ENCODE measurements around the gene CHMP1A.
"Not testable (repeated sequence)": the region's sequence is repeated elsewhere in the genome, so short reads cannot be mapped to it uniquely, and the experiment has no call there.

The CHMP1A gene

GRCh38 chr16:89690392-89690901 is 32.9 kb upstream of the CHMP1A start:
- Histone ChIP-seq H3K4me3 (ENCODE audit: low read depth in 1 of 2, low read length in 2 of 2) (no peak overlapping the region), H3K9ac (ENCODE audit: low read length) (no peak overlapping the region), H3K27ac (ENCODE audit: low read depth, low read length) (no peak overlapping the region), H3K27me3 (ENCODE audit: control insufficient read depth in 1 of 2, insufficient read depth in 2 of 2, low read length in 2 of 2) (no peaks in the 10 kb centered on the region), H3K4me1 (ENCODE audit: insufficient read depth, low read length) (peaks cover 7% of the 10 kb centered on the region), H3K36me3 (ENCODE audit: insufficient read depth, low read length) (peaks cover 38% of the 10 kb centered on the region), H3K9me3 (ENCODE audit: low read length) (no peaks in the 10 kb centered on the region)

DNA sequence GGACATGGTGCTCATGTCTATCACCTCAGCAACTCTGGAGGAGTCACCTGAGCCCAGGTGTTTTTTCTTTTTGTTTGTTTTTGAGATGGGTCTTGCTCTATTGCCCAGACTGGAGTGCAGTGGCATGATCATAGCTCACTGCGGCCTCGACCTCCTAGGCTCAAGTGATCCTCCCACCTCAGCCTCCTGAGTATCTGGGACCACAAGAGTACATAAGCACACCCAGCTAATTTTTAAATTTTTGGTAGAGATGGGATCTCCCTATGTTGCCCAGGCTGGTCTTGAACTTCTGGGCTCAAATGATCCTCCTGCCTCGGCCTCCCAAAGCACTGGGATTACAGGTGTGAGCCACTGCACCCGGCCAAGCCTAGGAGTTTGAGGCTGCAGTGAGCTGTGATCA is 32.1 kb upstream of the CHMP1A start:
- H3K4me3 ChIP-seq (ENCODE audit: low read depth in 1 of 2, low read length in 2 of 2); H3K4me1 ChIP-seq (ENCODE audit: insufficient read depth, low read length); H3K9me3 ChIP-seq (ENCODE audit: low read length); H3K27ac ChIP-seq (ENCODE audit: low read depth, low read length); H3K9ac ChIP-seq (ENCODE audit: low read length); H3K27me3 ChIP-seq (ENCODE audit: control insufficient read depth in 1 of 2, insufficient read depth in 2 of 2, low read length in 2 of 2): not testable (repeated sequence)
- peaks cover 38% of the 10 kb centered on the region for H3K36me3 ChIP-seq (ENCODE audit: insufficient read depth, low read length)

- no peak overlapping the region for H3K9ac ChIP-seq (ENCODE audit: low read length)
- no peak overlapping the region for H3K27ac ChIP-seq (ENCODE audit: low read depth, low read length)
- no peak overlapping the region for H3K4me3 ChIP-seq (ENCODE audit: low read depth in 1 of 2, low read length in 2 of 2)
- H3K36me3 ChIP-seq (ENCODE audit: insufficient read depth, low read length): peaks cover 37% of the 10 kb centered on the region
- no peaks in the 10 kb centered on the region for H3K27me3 ChIP-seq (ENCODE audit: control insufficient read depth in 1 of 2, insufficient read depth in 2 of 2, low read length in 2 of 2)
- H3K4me1 ChIP-seq (ENCODE audit: insufficient read depth, low read length): peaks cover 7% of the 10 kb centered on the region
- no peaks in the 10 kb centered on the region for H3K9me3 ChIP-seq (ENCODE audit: low read length)
Measured at GRCh38 chr16:89689142-89689541, 31.6 kb upstream of the CHMP1A start.

DNA sequence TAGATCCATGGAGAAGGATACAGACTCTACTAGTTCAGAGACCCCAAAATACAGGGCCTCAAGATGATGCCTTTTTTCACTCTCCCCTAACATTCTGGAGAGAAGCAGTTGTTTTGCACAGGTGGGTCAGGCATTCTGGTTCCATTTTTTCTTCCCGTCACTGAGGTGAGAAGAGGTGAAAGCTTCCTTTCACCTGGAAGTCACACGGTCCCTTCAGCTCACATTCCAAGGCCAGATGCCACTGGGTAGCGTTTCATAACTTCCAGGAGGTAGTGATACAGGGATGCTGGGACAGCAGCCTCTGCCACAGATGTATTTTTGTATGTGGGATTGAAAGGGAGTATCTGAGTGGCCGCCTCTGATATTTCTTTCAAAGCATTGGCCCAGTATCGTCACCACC is 30.9 kb upstream of the CHMP1A start:
- H3K4me1 ChIP-seq (ENCODE audit: insufficient read depth, low read length): peaks cover 7% of the 10 kb centered on the region
- peaks cover 29% of the 10 kb centered on the region for H3K36me3 ChIP-seq (ENCODE audit: insufficient read depth, low read length)
- H3K9ac ChIP-seq (ENCODE audit: low read length): no peak overlapping the region
- no peak overlapping the region for H3K4me3 ChIP-seq (ENCODE audit: low read depth in 1 of 2, low read length in 2 of 2)
- H3K27ac ChIP-seq (ENCODE audit: low read depth, low read length): no peak overlapping the region
- no peaks in the 10 kb centered on the region for H3K27me3 ChIP-seq (ENCODE audit: control insufficient read depth in 1 of 2, insufficient read depth in 2 of 2, low read length in 2 of 2)
- H3K9me3 ChIP-seq (ENCODE audit: low read length): no peaks in the 10 kb centered on the region

- Histone ChIP-seq H3K9ac (ENCODE audit: low read length) (peak overlapping the region; percentile 19), H3K27me3 (ENCODE audit: control insufficient read depth in 1 of 2, insufficient read depth in 2 of 2, low read length in 2 of 2) (no peaks in the 10 kb centered on the region), H3K9me3 (ENCODE audit: low read length) (no peaks in the 10 kb centered on the region), H3K4me1 (ENCODE audit: insufficient read depth, low read length) (peaks cover 7% of the 10 kb centered on the region), H3K36me3 (ENCODE audit: insufficient read depth, low read length) (peaks cover 24% of the 10 kb centered on the region), H3K4me3 (ENCODE audit: low read depth in 1 of 2, low read length in 2 of 2) (peak overlapping the region; percentile 76 to 78), H3K27ac (ENCODE audit: low read depth, low read length) (peak overlapping the region; percentile 87)
Measured at GRCh38 chr16:89687092-89687940, 29.8 kb upstream of the CHMP1A start.

DNA sequence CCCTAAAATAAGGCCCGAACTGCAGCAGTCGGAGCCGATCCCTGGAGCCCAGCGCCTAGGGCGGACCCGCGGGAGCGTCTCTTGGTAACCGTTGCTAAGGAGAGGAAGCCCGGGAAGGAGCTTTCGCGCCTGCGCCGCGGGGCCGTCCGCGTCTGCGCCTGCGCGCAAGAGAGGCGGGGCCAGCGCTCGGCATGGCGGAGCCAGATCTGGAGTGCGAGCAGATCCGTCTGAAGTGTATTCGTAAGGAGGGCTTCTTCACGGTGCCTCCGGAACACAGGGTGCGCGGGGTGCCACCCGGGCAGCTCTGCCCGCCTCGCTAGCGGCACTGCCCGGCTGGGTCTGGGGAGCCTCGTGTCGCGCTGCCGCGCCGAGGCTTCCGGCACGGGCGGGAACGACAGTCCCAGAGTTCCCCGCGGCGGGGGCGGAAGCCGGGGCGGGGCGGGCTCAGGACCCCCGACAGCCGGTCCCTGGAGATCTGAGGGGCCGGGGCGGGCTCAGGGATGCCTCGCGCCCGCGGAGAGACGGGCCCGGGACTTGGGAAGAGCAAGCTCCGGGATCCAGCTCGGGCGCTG is 29.1 kb upstream of the CHMP1A start, which contains the start of gene CDK10:
Gene CDK10 (plus strand): TSS at position 170 of the 572 bp plus-strand sequence. CDS start 22 bp downstream, at position 192.
- Histone ChIP-seq H3K27me3 (ENCODE audit: control insufficient read depth in 1 of 2, insufficient read depth in 2 of 2, low read length in 2 of 2) (no peaks in the 10 kb centered on the region), H3K36me3 (ENCODE audit: insufficient read depth, low read length) (peaks cover 17% of the 10 kb centered on the region), H3K4me1 (ENCODE audit: insufficient read depth, low read length) (peaks cover 7% of the 10 kb centered on the region), H3K9ac (ENCODE audit: low read length) (peak within 1 kb of the TSS; percentile 19), H3K9me3 (ENCODE audit: low read length) (no peaks in the 10 kb centered on the region), H3K4me3 (ENCODE audit: low read depth in 1 of 2, low read length in 2 of 2) (peak within 1 kb of the TSS; percentile 76 to 78), H3K27ac (ENCODE audit: low read depth, low read length) (peak within 1 kb of the TSS; percentile 87)

DNA sequence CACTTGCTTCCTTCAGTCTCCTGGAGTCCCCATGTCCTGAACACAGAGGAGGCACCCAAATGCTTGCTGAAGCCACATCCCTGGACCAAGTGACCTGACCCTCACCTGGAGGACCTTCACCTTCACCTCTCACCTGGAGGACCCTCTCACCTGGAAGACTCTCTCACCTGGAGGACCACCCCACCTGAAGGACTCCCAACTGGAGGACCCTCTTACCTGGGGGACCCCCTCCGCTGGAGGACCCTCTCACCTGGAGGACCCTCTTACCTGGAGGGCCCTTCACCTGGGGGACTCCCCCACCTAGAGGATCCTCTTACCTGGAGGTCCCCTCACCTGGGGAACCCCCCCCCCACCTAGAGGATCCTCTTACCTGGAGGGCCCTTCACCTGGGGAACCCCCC is 28.4 kb upstream of the CHMP1A start:
- H3K4me1 ChIP-seq (ENCODE audit: insufficient read depth, low read length): peaks cover 7% of the 10 kb centered on the region
- no peaks in the 10 kb centered on the region for H3K27me3 ChIP-seq (ENCODE audit: control insufficient read depth in 1 of 2, insufficient read depth in 2 of 2, low read length in 2 of 2)
- H3K36me3 ChIP-seq (ENCODE audit: insufficient read depth, low read length): peaks cover 12% of the 10 kb centered on the region
- H3K27ac ChIP-seq (ENCODE audit: low read depth, low read length): no peak overlapping the region
- H3K4me3 ChIP-seq (ENCODE audit: low read depth in 1 of 2, low read length in 2 of 2): no peak overlapping the region
- no peak overlapping the region for H3K9ac ChIP-seq (ENCODE audit: low read length)
- H3K9me3 ChIP-seq (ENCODE audit: low read length): no peaks in the 10 kb centered on the region

GRCh38 chr16:89678258-89678657 is 20.8 kb upstream of the CHMP1A start:
- no peaks in the 10 kb centered on the region for H3K4me1 ChIP-seq (ENCODE audit: insufficient read depth, low read length)
- H3K36me3 ChIP-seq (ENCODE audit: insufficient read depth, low read length): no peaks in the 10 kb centered on the region
- no peaks in the 10 kb centered on the region for H3K27me3 ChIP-seq (ENCODE audit: control insufficient read depth in 1 of 2, insufficient read depth in 2 of 2, low read length in 2 of 2)
- H3K9me3 ChIP-seq (ENCODE audit: low read length): no peaks in the 10 kb centered on the region
- H3K4me3 ChIP-seq (ENCODE audit: low read depth in 1 of 2, low read length in 2 of 2): no peak overlapping the region
- H3K9ac ChIP-seq (ENCODE audit: low read length): no peak overlapping the region
- H3K27ac ChIP-seq (ENCODE audit: low read depth, low read length): no peak overlapping the region

DNA sequence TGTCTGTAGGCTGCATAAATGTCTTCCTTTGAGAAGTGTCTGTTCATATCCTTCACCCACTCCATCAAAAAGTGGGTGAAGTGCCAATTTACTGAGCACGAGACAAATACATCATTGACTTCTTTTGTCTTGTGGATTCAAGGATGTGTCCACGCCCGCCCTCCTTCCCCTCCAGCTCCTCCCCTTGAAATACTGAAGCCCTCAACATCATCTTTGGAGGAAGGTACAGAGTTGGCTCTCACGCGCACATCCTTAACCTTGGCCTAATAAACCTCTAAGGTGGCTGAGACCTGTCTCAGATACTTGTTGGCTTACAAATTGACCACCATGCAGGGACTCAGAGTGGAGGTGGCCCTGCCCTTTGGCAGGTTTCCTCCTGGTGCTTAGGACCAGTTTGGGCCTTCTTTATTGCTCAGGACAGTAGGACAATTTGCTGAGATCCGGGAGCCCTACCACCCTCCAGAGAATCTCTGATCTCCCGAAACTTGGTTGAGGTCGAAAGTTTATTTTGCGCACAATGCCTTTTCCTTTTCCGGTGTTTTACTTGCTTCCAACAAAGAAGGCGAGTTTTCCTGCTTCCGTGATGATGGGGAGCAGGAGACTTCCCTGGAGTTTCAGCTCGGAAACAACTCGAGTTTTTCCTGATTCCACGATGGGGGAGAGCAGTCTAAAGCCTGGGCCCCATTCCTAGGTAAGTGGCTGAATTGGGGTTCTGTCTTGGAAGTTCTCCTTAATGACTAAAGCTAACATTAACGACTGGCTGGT is 14.9 kb upstream of the CHMP1A start:
- Histone ChIP-seq H3K27ac (ENCODE audit: low read depth, low read length) (no peak overlapping the region), H3K4me1 (ENCODE audit: insufficient read depth, low read length) (no peaks in the 10 kb centered on the region), H3K27me3 (ENCODE audit: control insufficient read depth in 1 of 2, insufficient read depth in 2 of 2, low read length in 2 of 2) (no peaks in the 10 kb centered on the region), H3K9ac (ENCODE audit: low read length) (no peak overlapping the region), H3K9me3 (ENCODE audit: low read length) (no peaks in the 10 kb centered on the region), H3K4me3 (ENCODE audit: low read depth in 1 of 2, low read length in 2 of 2) (no peak overlapping the region), H3K36me3 (ENCODE audit: insufficient read depth, low read length) (no peaks in the 10 kb centered on the region)

GRCh38 chr16:89671565-89671964 is 14.1 kb upstream of the CHMP1A start:
- H3K36me3 ChIP-seq (ENCODE audit: insufficient read depth, low read length); H3K9ac ChIP-seq (ENCODE audit: low read length); H3K9me3 ChIP-seq (ENCODE audit: low read length); H3K27me3 ChIP-seq (ENCODE audit: control insufficient read depth in 1 of 2, insufficient read depth in 2 of 2, low read length in 2 of 2); H3K27ac ChIP-seq (ENCODE audit: low read depth, low read length); H3K4me1 ChIP-seq (ENCODE audit: insufficient read depth, low read length); H3K4me3 ChIP-seq (ENCODE audit: low read depth in 1 of 2, low read length in 2 of 2): not testable (repeated sequence)
